ENCODE data around the gene KLHL17. TPM values are rescaled to one million over a fixed set of nuclear protein-coding genes. Genes with fewer than 3 reads are reported as not detected.

KLHL17 gene
- total RNA-seq, 4 donors from 2014 or later = 3.7 to 10.8 (median 6.2) TPM

DNA sequence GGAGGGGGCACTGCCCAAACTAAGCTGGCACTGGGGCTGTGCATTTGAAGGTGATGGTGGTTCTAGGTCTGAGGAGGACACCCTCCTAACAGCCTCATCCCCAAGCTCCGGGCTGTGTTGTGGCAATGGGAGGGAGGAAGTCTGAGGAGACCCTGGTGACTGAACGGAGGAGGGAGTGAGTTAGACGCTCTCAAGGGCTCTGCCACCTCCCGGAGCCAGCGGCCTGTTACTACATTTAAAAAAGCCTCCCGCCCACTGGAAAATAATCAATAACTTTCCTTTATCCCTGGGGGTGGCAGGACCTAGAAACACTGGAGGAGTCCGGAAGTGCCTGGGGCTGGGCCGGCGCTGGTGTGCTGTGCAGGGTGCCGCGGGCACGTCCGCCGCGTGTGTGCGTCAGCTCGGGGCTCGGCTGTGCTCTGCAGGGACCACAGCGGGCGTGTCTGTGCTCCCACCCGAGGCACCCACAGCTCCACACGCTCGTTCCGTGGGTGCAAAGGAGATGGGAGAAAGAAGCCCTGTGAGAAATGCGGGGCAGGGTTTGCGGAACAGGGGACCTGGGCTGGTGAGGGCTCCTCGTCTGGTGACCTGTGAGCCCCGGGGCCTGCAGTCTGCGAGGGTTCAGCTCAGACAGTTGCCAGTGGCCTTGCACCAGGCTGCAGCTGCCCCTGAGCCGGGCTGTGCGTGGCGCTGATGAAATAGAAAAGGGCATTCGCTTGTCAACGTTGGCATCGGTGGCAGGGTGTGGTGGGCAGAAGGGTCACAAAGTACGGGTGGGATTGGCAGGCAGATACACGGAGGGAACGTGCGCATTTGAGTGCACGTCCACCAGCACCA is 31.3 kb upstream of the KLHL17 start:
- DNase-seq (ENCODE audit: extremely low spot score) = no peak
- Histone ChIP-seq H3K4me1 (peaks cover 13 to 23% (median 21%) of the 10 kb centered on the region in 4 donors), H3K36me3 (no peaks in the 10 kb centered on the region), H3K27me3 (peaks cover 0 to 97% (median 18%) of the 10 kb centered on the region in 4 donors), H3K4me3 (no peak overlapping the region), H3K9me3 (no peaks in the 10 kb centered on the region), H3K27ac (replicated peaks in 1 of 4) (no peak overlapping the region)
- 83% methylated on average over 38 of the region's 40 CpGs for WGBS
- intact Hi-C loops (cut with DNase I) = no loop called here
- TF ChIP-seq POLR2AphosphoS5 (IDR thresholded peaks at IDR 0.05) (no peak), EP300 (IDR thresholded peaks at IDR 0.05) (no peak), POLR2A (IDR thresholded peaks at IDR 0.05; ENCODE audit: low read depth) (no peak)
- TF ChIP-seq, protein P1, sequence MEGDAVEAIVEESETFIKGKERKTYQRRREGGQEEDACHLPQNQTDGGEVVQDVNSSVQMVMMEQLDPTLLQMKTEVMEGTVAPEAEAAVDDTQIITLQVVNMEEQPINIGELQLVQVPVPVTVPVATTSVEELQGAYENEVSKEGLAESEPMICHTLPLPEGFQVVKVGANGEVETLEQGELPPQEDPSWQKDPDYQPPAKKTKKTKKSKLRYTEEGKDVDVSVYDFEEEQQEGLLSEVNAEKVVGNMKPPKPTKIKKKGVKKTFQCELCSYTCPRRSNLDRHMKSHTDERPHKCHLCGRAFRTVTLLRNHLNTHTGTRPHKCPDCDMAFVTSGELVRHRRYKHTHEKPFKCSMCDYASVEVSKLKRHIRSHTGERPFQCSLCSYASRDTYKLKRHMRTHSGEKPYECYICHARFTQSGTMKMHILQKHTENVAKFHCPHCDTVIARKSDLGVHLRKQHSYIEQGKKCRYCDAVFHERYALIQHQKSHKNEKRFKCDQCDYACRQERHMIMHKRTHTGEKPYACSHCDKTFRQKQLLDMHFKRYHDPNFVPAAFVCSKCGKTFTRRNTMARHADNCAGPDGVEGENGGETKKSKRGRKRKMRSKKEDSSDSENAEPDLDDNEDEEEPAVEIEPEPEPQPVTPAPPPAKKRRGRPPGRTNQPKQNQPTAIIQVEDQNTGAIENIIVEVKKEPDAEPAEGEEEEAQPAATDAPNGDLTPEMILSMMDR (IDR thresholded peaks at IDR 0.05) = no peak

DNA sequence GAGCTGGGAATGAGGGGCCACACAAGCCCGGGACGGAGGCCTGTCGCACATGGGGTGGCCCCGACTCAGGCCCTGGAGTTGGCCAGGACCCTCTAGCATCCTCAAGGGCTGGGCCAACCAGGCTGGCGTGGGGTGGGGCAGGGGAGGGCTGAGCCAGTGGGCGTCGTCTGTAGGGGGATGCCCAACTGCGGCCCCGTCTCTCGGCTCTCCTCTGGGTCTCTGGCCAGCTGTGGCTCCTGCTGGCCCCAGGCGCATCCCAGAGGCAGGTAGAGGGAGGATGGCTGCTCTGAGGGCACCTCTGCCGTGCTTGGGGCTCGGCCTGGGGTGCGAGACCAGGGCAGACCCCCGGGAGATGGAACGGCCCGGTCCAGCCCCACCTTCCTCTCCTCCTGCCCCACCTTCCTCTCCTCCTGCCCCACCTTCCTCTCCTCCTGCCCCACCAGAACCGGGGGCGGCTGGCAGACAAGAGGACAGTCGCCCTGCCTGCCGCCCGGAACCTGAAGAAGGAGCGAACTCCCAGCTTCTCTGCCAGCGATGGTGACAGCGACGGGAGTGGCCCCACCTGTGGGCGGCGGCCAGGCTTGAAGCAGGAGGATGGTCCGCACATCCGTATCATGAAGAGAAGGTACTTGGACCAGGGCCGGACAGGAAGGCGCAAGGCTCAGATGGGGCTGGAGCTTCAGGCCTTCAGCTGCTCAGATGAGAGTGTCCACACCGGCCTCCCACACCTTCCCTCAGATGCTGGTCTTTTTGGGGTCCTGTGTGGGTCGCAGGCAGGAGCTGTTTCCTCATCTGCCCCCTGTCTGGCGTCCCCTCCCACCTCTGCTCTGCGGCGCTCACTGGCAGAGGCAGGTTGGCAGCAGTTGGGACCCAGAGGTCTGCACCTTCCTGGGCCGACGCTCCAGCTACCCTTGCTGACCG is 30.4 kb upstream of the KLHL17 start:
- TF ChIP-seq, protein P1 (IDR thresholded peaks at IDR 0.05) = no peak
- TF ChIP-seq POLR2AphosphoS5 (IDR thresholded peaks at IDR 0.05) (no peak), POLR2A (IDR thresholded peaks at IDR 0.05; ENCODE audit: low read depth) (no peak), EP300 (IDR thresholded peaks at IDR 0.05) (no peak)
- Histone ChIP-seq H3K9me3 (no peaks in the 10 kb centered on the region), H3K27me3 (peaks cover 0 to 90% (median 17%) of the 10 kb centered on the region in 4 donors), H3K27ac (replicated peaks in 1 of 4) (no peak overlapping the region), H3K4me3 (no peak overlapping the region), H3K4me1 (peaks cover 7 to 16% (median 13%) of the 10 kb centered on the region in 4 donors), H3K36me3 (no peaks in the 10 kb centered on the region)
- intact Hi-C loops (cut with DNase I) = no loop called here
- WGBS = 90% methylated on average over 20 of the region's 40 CpGs
- no peak for DNase-seq (ENCODE audit: extremely low spot score)

GRCh38 chr1:930633-931138 is 29.7 kb upstream of the KLHL17 start:
- DNase-seq (ENCODE audit: extremely low spot score) = no peak
- H3K4me1 ChIP-seq = peaks cover 8 to 16% (median 13%) of the 10 kb centered on the region in 4 donors
- no peak overlapping the region for H3K27ac ChIP-seq (replicated peaks in 1 of 4)
- no peaks in the 10 kb centered on the region for H3K36me3 ChIP-seq
- no peak overlapping the region for H3K4me3 ChIP-seq
- intact Hi-C loops (cut with DNase I) = no loop called here
- no peak for TF ChIP-seq EP300 (IDR thresholded peaks at IDR 0.05)
- no peak for TF ChIP-seq POLR2AphosphoS5 (IDR thresholded peaks at IDR 0.05)
- no peak for TF ChIP-seq POLR2A (IDR thresholded peaks at IDR 0.05; ENCODE audit: low read depth)
- TF ChIP-seq, protein P1 (IDR thresholded peaks at IDR 0.05) = no peak
- H3K27me3 ChIP-seq = peaks cover 0 to 90% (median 19%) of the 10 kb centered on the region in 4 donors
- H3K9me3 ChIP-seq = no peaks in the 10 kb centered on the region
- WGBS = 64% methylated on average over 8 of the region's 18 CpGs

- DNase-seq (ENCODE audit: extremely low spot score) = no peak
- H3K4me3 ChIP-seq = no peak overlapping the region
- no peak for TF ChIP-seq POLR2A (IDR thresholded peaks at IDR 0.05; ENCODE audit: low read depth)
- TF ChIP-seq EP300 (IDR thresholded peaks at IDR 0.05) = no peak
- TF ChIP-seq, protein P1 (IDR thresholded peaks at IDR 0.05) = no peak
- no peak for TF ChIP-seq POLR2AphosphoS5 (IDR thresholded peaks at IDR 0.05)
- peaks cover 6 to 17% (median 13%) of the 10 kb centered on the region in 4 donors for H3K4me1 ChIP-seq
- intact Hi-C loops (cut with DNase I) = no loop called here
- 60% methylated on average over 15 of the region's 15 CpGs for WGBS
- peaks cover 0 to 90% (median 18%) of the 10 kb centered on the region in 4 donors for H3K27me3 ChIP-seq
- H3K9me3 ChIP-seq = no peaks in the 10 kb centered on the region
- H3K27ac ChIP-seq (replicated peaks in 1 of 4) = no peak overlapping the region
- no peaks in the 10 kb centered on the region for H3K36me3 ChIP-seq
Observed at GRCh38 chr1:931380-932172, 28.8 kb upstream of the KLHL17 start.
